NCI-H2227 treated with DMSO at 0.1 percent for 48 hours (cell line): Measurements from ENCODE around the gene ERGIC1.

Experiments used
- DNase-seq: peaks from one replicate; lab custom pipeline; 2025; lab: John Stamatoyannopoulos, UW

Gene ERGIC1

DNA sequence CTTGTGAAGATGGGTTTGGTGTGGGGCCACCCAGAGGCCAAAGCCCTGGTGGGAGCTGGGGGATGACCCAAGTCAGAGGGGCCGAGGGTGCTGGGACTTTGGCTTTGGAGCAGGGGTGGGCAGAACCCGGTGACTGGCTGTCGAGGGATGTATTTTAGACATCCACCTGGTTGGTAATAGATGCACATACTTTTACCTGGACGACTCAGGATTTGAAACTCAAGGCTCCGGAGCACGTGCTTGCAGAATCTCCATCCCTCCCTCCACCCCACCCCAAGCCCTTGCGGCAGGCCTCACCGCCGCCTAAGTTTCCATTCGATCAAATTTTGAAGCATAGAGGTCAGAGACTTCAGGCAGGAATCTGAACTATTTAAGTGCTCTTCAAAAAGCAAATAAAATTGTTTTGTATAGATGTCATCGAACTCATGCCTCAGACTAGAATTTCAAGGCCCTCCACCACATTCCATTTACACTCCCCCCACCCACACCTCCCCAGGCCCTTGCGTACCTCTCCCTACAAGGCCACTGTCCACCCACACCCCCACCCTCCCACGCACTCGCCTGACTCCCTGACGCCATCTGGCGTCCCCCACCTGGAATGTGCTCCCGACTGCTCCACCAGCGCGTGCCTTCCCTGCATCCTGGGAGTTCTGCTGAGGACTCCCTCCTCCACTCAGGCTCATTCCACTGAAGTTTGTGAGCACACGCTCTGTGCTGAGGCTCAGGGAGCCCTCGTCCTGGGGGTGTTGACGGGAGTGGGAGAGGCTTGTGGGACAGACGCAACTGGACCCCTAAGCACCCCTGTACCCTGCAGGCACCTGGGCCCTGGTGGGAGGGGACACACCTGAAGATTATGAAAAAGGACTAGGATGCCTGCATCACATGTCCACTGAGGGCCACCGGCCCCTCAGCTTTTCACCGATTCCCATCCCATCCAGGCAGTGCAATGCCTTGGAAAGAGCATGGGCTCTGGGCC, 68.7 kb downstream of the ERGIC1 start:
- no peak for DNase-seq

- DNase-seq, result no peak
Measured at GRCh38 chr5:172903790-172904189, 69.7 kb downstream of the ERGIC1 start.

DNA sequence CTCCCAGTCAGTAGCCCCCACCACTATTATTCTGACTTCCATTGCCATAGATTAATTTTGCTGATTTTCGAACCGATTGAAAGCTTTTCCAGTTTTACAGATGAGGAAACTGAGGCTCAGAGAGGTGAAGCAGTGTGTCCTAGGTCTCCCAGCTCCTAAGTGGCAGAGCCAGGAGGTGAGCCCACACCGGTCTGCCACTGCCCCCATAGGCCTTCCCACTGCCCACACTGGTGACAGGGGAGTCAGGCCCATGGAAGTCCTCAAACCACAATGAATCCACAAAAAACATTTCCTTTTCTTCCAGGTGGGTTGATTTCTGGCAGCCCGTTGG, 70.2 kb downstream of the ERGIC1 start:
- no peak for DNase-seq

GRCh38 chr5:172904643-172905345, 70.7 kb downstream of the ERGIC1 start:
- no peak for DNase-seq

- no peak for DNase-seq
Measured at GRCh38 chr5:172905346-172906140, 71.5 kb downstream of the ERGIC1 start.

DNA sequence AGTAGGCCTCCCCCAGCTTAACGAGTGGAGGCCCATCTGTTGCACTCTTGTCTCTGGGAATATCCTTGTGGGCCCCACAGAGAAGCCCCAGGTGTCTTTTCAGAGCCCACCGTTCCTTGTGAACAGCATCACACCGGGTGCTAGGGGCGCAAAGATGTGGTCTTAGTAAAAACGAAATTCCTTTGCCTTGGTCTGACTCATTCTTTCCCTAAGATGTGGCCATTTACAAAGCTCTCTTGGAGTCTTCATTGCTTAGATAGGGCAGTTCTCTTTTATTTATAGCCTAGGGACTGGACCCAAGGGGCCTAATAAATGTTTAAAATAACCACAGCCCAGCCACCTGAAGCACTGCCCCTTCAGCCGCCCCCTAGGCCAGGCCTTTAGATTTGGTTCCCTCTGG, 72.4 kb downstream of the ERGIC1 start:
- no peak for DNase-seq

GRCh38 chr5:172906888-172907287, 72.8 kb downstream of the ERGIC1 start:
- DNase-seq, result no peak

- no peak for DNase-seq
Measured at GRCh38 chr5:172907657-172908056, 73.6 kb downstream of the ERGIC1 start.

GRCh38 chr5:172908662-172909061, 74.6 kb downstream of the ERGIC1 start:
- no peak for DNase-seq

DNA sequence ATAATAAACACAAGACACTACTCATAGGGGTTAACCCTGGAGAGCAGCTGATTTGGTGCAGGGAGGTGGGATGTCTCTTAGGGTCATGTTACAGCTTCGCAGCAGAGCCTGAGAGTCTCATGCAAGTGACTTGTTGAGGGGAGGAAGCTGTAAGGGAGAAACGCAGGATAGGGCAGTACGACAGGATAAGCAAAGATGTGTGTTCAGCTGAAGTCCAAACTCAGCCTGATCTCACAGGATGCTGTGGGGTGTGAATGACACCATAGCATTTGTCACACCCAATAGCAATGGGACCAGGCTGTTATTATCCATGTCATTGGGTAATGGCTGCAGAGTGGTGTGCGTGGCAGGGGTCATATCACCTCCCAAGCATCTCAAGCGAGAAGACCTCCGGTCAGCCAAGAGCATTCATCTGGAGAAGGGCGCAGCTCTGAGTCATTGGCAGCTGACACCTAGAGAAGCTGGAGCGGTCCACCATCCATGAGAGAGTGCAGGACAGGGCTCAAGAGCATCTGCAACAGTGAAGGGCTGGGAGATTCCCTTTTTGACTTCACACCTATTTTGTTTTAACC, 76.0 kb downstream of the ERGIC1 start:
- no peak for DNase-seq

GRCh38 chr5:172910828-172911627, 77.0 kb downstream of the ERGIC1 start:
- no peak for DNase-seq

- no peak for DNase-seq
Measured at GRCh38 chr5:172911628-172911880, 77.5 kb downstream of the ERGIC1 start.

DNA sequence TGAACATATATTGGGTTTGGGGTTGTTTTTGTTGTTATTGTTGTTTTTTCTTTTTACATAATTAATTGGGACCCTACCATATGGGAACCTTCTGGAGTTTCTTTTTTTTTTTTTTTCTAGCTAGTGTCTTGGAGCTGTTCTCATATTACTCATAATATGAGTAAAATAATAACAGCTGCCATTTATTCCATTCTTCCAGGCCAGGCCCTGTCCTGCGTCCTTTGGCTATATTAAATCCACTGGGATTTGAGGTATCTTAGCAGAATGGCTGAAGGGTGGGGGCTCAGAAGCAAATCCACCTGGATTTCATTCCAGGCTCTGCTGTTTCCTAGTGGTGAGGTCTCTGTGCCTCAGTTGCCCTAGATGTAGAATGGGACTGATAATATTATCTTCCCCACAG, 77.9 kb downstream of the ERGIC1 start:
- no peak for DNase-seq

GRCh38 chr5:172913117-172913850, 79.2 kb downstream of the ERGIC1 start:
- DNase-seq, result no peak

- DNase-seq, result no peak
Measured at GRCh38 chr5:172915514-172915913, 81.5 kb downstream of the ERGIC1 start.

- DNase-seq, result no peak
Measured at GRCh38 chr5:172918421-172919371, 84.6 kb downstream of the ERGIC1 start.

DNA sequence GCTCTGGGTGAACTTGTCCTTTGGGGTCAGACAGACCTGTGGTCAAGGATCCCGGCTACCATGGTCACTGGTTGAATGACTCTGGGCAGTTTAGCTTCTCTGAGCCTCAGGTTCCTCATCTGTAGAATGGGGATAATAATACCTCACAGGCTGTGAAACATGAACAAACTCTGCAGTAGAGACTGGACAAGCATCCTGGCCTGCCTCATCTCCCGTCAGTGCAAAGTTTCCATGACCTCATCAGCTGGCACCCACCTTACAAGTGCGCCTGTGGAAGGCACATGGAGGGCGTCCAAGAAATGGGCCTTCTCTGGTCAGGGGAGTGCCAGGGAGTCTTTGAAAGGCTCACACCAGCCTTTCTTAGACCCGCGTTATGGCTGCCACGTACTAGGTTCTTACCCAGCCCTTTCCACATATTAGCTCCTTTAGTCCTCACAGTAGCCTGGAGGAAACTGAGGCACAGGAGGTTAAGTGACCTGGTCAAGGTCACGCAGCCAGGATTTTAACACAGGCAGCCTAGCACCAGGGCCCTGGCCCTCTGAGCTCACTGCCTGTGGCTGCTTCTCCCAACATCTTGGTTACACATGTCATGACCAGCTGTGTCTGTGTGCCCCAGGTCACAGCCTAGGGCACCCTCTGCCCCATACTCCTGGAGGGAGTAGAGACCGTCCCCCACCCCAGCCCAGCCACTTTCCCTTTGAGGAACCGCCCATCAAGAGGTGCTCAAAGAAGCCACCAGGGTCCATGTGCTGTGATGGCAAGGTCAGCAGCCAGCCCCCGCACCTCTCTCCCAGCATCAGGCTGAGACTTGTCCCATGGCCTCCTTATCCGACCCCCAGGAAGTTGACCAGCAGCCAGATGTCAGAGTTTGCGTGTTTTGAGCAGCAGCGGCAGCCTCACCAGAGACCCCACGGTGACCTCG, 85.7 kb downstream of the ERGIC1 start:
- no peak for DNase-seq

DNA sequence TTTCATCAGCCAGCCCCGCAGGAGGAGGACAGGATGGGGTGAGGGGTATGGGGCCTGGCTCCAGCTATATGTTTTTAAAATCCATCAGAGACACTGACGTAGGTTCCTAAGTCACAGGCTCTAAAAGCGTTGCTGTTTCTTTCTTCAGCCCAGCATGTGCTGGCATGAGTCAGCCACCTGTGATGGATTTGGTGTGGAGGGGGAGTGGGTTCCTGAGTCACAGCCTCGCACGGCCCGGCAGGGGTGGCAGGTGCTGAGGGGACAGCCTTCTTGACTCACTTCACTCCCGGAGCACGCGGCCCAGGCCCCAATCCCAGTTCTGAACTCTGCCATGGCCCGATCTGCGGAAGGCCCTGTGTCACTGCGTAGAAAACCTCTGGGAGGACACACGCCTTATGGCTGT, 86.4 kb downstream of the ERGIC1 start:
- no peak for DNase-seq

GRCh38 chr5:172920995-172921394, 86.9 kb downstream of the ERGIC1 start:
- no peak for DNase-seq
